ENCODE results near the gene ZSWIM8.

The ZSWIM8 gene

GRCh38 chr10:73781879-73782748 is 3.3 kb upstream of the ZSWIM8 start, which contains the start of gene CHCHD1 (continued):
- TF ChIP-seq INSM2 (tag by site-specific recombination; IDR thresholded peaks at IDR 0.05) (no peak), REST (tag by site-specific recombination; IDR thresholded peaks at IDR 0.05) (peak; percentile 12; the same call in 1 of the 2 replicates), PRDM10 (tag by site-specific recombination; IDR thresholded peaks at IDR 0.05) (peak; percentile 95), ZNF560 (tag by site-specific recombination; IDR thresholded peaks at IDR 0.05; ENCODE audit: borderline replicate concordance) (no peak), ZBTB48 (tag by site-specific recombination; IDR thresholded peaks at IDR 0.05) (no peak), KLF10 (tag by site-specific recombination; IDR thresholded peaks at IDR 0.05) (peak; percentile 95), SCRT1 (tag by site-specific recombination; IDR thresholded peaks at IDR 0.05; ENCODE audit: borderline replicate concordance) (no peak), ZNF777 (tag by site-specific recombination; IDR thresholded peaks at IDR 0.05; ENCODE audit: borderline replicate concordance) (no peak), GLI4 (tag by site-specific recombination; IDR thresholded peaks at IDR 0.05) (no peak), KLF16 (tag by site-specific recombination; IDR thresholded peaks at IDR 0.05) (peak; percentile 76), KLF7 (tag by site-specific recombination; IDR thresholded peaks at IDR 0.05; ENCODE audit: borderline replicate concordance) (no peak), PBX3 (CRISPR knock-in tag; IDR thresholded peaks at IDR 0.05) (no peak), ZNF324 (tag by site-specific recombination; IDR thresholded peaks at IDR 0.05) (no peak), ZNF155 (tag by site-specific recombination; IDR thresholded peaks at IDR 0.05) (no peak), ZFP69B (tag by site-specific recombination; IDR thresholded peaks at IDR 0.05) (no peak), PRDM4 (tag by site-specific recombination; IDR thresholded peaks at IDR 0.05) (no peak), ZNF211 (tag by site-specific recombination; IDR thresholded peaks at IDR 0.05; ENCODE audit: low read depth) (no peak), MEIS1 (CRISPR knock-in tag; IDR thresholded peaks at IDR 0.05; ENCODE audit: borderline replicate concordance) (no peak), SALL2 (tag by site-specific recombination; IDR thresholded peaks at IDR 0.05; ENCODE audit: borderline replicate concordance) (no peak), ZNF274 (IDR thresholded peaks at IDR 0.05; ENCODE audit: low read length) (no peak), ZNF274 (tag by site-specific recombination; IDR thresholded peaks at IDR 0.05; ENCODE audit: borderline replicate concordance) (no peak), ZBTB26 (tag by site-specific recombination; optimal IDR thresholded peaks at IDR 0.05) (peak; percentile 72), ZNF473 (tag by site-specific recombination; IDR thresholded peaks at IDR 0.05) (no peak), ZNF544 (tag by site-specific recombination; IDR thresholded peaks at IDR 0.05) (no peak)

All from HEK293 (cell line).